D721Med (cell line): ENCODE measurements around the gene PIK3R3.

Experiments used
- DNase-seq: peaks from one replicate; pipeline ENCODE4 v3.0.0; 2011; ENCODE audit warnings: low spot score; ENCODE audit not compliant: insufficient read length
- FAIRE-seq: peaks from 2 replicates; lab custom pipeline; 2011; peaks lifted over from hg19 to GRCh38; lab: Jason Lieb, UNC
- TF ChIP-seq, protein P1 (sequence below): IDR thresholded peaks from 2 replicates; pipeline ENCODE4 v1.5.1; 2012; ENCODE audit warnings: mild to moderate bottlenecking, control low read depth; ENCODE audit not compliant: insufficient read depth; ENCODE audit errors: missing control alignments

The PIK3R3 gene

DNA sequence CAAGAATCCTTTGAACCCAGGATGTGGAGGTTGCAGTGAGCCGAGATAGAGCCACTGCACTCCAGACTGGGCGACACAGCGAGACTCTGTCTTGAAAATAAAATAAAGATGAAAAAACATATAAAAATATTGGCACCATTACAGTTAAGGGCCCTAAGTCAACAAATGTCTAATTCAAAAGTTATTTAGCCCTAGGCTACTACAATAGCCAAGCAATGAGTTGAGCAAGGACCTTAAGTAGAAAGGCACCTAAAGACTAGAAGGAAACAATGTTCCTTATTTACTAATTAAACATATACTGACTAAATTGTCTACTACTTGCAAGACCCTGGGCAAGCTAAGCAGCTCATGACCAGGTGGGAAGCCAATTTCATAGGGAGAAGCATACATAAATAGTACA lies 4.1 kb downstream of the PIK3R3 start:
- TF ChIP-seq, protein P1, sequence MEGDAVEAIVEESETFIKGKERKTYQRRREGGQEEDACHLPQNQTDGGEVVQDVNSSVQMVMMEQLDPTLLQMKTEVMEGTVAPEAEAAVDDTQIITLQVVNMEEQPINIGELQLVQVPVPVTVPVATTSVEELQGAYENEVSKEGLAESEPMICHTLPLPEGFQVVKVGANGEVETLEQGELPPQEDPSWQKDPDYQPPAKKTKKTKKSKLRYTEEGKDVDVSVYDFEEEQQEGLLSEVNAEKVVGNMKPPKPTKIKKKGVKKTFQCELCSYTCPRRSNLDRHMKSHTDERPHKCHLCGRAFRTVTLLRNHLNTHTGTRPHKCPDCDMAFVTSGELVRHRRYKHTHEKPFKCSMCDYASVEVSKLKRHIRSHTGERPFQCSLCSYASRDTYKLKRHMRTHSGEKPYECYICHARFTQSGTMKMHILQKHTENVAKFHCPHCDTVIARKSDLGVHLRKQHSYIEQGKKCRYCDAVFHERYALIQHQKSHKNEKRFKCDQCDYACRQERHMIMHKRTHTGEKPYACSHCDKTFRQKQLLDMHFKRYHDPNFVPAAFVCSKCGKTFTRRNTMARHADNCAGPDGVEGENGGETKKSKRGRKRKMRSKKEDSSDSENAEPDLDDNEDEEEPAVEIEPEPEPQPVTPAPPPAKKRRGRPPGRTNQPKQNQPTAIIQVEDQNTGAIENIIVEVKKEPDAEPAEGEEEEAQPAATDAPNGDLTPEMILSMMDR, result no peak
- no peak for DNase-seq
- FAIRE-seq, result no peak

DNA sequence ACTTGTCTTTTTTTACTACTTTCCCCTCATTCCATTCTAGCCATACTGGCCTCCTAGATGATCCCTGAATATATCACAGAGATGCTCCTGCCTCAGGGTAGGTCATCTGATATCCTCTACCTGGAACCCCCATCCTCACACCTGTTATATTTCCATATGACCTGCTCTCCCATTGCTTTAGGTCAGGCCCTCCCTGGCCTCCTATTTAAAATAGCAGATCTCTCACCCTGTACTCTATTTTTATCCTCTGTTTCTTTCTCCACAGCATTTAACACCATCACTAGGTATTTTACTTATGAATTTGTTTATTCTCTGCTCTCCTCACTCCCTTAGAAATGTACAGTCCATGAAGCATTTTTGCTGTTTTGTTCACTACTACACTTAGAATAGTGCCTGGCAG lies 13.6 kb downstream of the PIK3R3 start:
- FAIRE-seq (no peak), DNase-seq (no peak)
- TF ChIP-seq, protein P1, result no peak

DNA sequence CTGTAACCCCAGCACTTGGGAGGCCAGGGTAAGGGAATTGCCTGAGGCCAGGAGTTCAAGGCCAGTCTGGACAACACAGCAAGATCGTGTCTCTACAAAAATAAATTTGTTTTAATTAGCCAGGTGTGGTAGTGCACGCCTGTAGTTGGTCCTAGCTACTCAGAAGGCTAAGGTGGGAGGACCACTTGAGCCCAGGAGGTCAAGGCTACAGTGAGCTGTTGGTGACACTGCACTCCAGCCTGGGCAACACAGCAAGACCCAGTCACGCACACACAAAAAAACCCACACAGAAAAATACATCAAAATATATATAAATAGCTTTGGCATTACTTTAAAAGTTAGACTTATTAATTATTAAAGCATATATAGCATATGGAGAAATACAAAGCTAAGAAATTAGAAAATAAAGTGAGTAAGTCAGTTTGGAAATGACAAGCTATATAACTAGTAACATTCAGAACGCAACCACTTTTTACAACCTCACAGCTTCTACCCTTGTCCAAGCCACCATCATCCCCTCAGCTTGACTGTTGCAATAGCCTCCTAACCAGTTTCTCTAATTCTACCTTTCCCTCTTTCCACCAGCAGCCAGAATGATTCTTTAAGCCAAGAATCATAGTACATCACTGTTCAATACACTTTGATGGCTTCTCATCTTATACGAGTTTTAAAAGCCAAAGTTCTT lies 14.5 kb downstream of the PIK3R3 start:
- DNase-seq, result no peak
- TF ChIP-seq, protein P1, result no peak
- no peak for FAIRE-seq

DNA sequence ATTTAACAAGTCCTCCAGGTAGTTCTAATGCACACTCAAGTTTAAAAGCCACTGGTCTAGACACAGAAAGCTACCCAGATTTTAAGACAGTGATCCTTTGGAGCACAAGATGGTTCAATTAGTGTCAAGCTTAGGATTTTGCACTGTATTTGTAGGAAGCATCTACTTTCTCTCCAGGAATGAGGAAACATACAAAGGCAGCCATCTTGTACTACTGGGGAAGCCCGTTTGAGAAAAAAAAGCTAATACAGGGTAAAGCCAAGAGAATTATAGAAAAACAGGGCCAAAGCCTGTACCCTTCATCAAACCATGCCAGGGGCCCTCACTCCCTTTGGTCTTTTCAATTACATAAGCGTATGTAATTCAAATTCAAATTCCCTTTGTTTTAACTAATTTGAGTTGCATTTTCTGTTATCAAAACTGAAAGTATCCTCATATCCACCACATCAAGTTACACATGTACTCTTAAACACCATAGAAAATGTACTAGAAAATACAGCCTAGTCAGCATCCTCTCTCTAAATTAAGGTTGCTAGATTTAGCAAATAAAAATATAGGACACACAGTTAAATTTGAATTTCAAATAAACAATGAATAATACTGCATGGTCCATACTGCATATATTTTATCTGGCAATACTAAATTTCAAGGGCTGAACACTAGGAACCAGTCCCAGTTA lies 17.4 kb downstream of the PIK3R3 start:
- DNase-seq (no peak), FAIRE-seq (no peak)
- TF ChIP-seq, protein P1, result no peak

DNA sequence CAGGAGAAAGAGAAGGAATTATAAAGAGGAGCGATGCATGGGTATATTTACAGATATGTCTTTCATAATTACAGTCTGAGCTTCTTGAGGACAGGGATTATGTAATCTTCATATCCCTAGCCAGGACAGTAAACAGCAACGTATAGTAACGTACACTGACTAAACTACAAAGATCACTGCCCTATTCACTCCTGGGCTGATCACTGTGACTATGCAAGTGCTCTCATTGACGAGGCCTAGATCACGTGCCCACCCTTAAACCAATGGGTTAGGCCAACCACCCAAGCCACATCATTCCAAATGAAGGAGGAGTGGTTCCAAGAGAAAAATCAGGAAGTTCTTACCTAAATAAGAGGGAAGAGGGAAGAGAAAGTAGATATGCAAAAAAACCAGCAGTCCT lies 18.5 kb downstream of the PIK3R3 start:
- no peak for DNase-seq
- no peak for FAIRE-seq
- TF ChIP-seq, protein P1, result no peak

DNA sequence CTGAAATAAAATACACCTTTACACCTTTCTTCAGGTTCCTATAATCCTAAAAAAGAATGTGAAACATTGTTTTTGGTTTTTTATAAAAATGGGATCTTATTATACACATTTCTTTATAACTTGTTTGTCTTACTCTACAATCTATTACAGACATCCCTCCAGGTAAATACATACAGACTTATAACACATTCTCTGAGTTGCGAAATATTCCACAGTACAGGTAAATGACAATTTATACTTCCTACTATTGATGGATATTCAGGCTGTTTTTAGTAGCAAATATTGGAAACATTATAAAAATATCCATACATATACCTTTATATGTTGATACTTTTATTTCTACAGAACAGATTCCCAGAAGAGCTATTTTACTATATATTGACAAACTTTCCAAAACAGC lies 20.3 kb downstream of the PIK3R3 start:
- TF ChIP-seq, protein P1, result no peak
- no peak for FAIRE-seq
- no peak for DNase-seq

DNA sequence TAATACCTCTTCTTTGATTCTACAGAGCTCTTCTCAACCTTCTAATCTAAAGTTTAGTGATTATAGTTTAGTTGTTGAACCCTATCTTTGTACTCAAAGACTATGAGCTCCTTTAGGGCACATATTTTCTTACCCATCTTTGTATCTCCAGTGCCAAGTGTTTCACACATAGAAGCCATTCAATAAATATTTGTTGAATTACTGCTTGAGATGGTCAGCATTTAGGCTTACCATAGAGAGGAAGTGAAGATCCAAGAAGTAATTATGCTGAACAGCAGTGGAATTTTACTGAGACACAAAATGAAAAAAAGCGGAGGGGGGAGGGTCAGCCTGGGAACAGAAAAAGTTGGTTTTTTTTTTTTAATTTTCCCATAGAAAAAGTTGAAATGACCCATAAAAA lies 21.9 kb downstream of the PIK3R3 start:
- TF ChIP-seq, protein P1, result no peak
- FAIRE-seq (no peak), DNase-seq (no peak)
